UCSD-AML1 (cell line): ENCODE results near the gene ANKAR.
"Not testable (repeated sequence)": the region's sequence is repeated elsewhere in the genome, so short reads cannot be mapped to it uniquely, and the experiment has no call there.

Experiments
- DNase-seq: peaks from one replicate; lab custom pipeline; 2025; ENCODE audit not compliant: unreplicated experiment; lab: John Stamatoyannopoulos, UW

ANKAR gene, protein sequence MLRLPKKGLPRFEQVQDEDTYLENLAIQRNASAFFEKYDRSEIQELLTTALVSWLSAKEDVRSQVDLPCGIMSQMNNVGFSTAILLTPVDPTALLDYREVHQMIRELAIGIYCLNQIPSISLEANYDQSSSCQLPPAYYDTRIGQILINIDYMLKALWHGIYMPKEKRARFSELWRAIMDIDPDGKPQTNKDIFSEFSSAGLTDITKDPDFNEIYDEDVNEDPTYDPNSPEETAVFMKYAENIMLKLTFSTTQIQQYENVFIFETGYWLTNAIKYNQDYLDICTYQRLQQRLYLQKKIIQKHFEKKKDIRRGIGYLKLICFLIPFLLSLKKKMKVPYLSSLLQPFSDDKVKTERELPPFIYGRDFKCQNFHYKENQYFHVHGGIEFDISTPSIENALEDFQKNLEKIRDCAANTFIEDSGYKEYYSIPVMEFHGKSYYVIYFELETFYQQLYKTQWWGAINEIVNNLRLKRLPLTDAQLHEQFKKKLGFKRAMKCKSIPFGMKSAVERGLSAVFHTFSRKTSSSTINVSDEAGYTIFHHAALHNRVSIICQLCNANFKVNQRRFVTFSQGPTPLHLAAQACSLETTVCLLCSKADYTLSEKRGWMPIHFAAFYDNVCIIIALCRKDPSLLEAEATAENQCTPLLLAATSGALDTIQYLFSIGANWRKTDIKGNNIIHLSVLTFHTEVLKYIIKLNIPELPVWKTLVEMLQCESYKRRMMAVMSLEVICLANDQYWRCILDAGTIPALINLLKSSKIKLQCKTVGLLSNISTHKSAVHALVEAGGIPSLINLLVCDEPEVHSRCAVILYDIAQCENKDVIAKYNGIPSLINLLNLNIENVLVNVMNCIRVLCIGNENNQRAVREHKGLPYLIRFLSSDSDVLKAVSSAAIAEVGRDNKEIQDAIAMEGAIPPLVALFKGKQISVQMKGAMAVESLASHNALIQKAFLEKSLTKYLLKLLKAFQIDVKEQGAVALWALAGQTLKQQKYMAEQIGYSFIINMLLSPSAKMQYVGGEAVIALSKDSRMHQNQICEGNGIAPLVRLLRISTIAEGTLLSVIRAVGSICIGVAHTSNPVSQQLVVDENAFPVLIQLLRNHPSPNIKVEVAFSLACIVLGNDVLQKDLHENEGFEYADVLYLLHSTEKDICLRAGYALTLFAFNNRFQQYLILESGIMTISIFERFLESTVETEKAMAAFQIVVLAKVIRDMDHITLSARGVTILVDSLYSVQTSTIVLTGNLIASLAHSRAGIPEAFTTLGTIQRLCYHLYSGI (N-terminal part only)

DNA sequence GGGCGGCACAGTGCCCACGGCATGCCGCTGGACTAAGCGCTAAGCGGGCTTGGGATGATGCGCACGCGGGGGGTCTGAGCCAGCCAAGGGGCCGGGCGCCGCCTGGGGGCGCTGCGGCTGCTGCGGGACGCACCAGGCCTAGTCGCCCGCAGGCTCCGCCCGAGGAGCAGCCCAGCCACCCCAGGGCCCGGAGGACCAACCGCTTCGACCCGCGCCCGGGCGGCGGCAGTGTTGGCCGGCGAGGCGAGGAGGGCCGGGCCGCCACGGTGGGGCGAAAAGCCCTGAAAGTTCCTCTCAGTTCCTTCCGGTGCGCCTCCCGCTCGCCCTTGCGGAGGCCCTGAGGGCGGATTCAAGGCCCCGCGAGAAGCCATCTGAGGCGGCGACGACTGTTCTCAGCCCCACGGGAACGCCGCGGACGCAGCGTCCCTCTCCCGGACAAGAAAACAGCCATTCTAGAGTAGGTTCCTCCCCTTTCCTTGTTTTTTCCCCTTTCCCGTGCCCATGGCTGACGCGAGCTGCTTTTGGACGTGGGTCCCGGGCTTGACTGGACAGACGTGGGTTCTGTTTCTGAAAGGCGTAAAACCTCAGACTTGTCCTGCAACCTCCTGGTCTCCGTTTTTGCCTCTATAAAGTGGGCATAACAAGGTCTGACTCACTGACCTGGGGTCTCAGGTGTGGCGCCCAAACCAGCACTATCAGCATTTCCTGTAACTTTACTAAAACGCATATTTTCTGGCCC, at the start of gene ANKAR:
Gene ANKAR (plus strand): TSS at position 297 of the 739 bp plus-strand sequence. CDS start 1,821 bp downstream, outside the sequence.
- peak; percentile 95 for DNase-seq

DNA sequence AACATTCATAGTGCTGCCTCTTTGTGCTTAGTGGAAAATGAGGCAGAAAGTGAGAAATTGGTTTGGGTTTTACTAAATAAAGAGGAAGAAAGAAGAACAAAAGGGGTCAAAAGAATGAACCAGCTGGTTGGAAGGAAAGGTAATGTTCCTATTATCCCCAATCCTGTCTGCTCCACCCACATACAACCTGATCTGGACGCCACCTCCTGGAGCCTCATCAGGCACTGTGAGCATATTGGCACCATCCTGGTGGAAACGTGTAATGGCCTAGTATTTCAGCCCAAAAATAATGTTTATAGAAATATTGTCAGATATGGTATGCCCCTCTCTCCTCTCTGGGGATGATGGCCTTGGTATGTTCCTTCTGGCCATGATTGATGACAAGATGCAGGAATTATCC, 48.8 kb upstream of the ANKAR start:
- no peak for DNase-seq

DNA sequence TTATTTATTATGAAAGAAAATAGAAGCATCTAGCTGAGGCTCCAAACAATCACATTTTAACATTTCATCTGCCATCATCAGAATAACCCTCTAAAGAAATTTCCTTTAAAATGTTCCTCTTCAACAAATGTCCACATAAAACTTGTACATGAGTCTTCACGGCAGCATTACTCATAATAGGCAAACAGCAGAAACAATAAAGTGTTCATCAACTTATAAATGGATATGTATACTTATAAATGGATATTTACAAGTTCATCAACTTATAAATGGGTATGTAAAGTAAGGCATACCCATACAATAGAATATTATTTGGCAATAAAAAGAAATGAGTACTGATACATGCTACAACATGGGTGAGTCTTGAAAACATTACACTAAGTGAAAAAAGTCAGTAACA, 46.7 kb upstream of the ANKAR start:
- no peak for DNase-seq

GRCh38 chr2:189628817-189629530, 45.5 kb upstream of the ANKAR start:
- DNase-seq, result no peak

GRCh38 chr2:189629531-189630453, 44.7 kb upstream of the ANKAR start:
- DNase-seq, result no peak

DNA sequence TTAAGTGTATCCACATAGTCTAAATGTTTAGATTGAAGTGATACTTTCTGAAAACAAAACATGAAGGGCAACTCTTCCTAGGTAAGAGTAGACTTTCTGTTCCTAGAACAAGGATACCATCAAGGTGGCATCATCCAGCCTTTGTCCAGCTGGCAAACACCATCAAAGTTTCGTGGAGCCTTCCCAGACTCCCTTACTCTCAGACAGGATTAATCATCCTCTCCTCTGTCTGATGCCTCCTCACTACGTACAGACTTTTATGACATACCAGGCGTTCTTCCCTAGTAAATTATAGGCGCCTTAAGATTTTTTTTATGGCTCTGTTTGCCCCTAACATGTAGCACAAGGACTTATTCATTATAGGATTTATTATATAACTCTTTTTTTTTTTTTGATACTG, 42.6 kb upstream of the ANKAR start:
- DNase-seq, result no peak

GRCh38 chr2:189633392-189633811, 41.1 kb upstream of the ANKAR start:
- DNase-seq, result no peak

DNA sequence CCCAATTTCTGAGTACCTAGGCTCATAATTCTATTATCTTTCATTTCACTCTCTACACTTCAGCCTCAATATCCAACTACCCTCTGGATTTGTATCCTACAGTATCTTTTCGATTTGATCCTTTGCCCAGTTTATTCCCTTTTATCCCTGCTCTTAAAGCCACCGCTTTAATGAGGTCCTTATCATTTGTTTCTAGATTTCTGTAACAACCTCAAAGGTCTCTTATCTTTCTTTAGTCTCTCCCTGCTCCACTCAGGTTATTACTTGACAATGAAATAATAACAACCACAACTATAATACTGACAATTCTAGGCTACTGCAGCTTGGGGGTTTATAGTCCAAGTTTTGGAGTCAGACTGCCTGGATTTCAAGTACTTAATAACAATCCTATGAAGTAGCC, 39.1 kb upstream of the ANKAR start:
- no peak for DNase-seq

GRCh38 chr2:189638301-189639006, 36.0 kb upstream of the ANKAR start:
- DNase-seq, result no peak

DNA sequence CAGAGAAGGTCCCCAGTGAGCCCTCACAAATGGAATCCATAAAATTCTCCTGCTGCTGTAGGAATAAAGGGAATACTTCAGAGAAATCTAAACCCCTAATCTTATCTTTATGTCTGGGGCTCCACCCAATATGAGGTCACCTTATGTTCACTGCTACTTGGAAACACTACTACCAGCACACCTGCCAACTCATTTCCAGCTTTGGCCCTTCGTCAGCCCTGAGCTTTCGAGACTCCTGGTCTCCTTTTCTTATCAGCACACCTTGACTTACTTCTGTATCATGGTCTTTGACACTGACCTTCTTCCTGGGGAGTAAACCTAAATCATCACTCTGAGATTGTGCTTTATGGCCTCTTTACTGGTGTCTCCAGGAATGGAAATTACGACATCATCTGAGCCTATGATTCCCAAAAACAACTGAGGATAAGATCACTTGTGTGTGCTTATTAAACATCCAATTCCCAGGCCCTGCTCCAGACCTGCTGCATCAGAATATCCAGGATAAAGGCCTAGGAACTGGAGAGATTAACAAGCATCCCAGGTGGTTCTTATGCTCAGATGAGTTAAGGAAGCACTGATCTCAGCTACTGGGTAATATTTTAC, 35.4 kb upstream of the ANKAR start:
- DNase-seq, result no peak

DNA sequence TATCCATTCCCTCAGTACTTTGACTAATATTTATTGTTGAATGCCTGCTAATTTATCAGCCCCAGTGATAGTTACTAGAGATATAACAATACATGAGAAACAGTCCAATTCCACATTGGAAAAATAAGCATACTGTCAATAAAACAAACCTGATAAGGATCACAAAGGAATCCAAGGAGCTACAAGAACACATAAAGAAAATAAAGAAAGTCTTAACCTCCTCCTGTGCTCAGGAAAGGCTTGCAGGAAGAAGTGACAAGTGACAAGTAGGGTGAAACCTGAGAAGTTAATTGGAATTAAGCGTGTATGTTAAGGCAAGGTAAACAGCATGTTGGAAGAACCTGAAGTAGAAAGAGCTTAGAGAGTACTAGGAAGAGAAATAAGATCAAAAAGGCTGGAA, 33.5 kb upstream of the ANKAR start:
- DNase-seq, result no peak

DNA sequence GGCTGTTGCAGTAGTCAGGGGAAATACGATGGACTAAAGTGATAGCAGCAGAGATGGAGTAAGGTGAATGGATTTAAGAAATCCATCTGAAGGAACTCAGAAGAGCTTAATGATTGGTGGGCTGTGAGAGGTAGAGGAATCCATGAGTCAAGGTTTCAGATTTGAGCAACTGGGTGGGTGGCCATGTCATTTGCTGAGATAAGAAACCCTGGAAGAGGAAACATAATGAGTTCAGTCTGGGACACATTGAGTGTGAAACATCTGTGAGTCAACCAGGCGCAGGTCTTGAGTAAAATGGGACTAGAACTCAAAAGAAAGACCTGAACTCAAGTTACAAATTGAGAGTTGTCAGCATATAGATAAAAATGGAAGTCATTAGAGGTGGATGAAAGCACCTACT, 32.9 kb upstream of the ANKAR start:
- no peak for DNase-seq

- no peak for DNase-seq
Measured at GRCh38 chr2:189646521-189646920, 27.9 kb upstream of the ANKAR start.

DNA sequence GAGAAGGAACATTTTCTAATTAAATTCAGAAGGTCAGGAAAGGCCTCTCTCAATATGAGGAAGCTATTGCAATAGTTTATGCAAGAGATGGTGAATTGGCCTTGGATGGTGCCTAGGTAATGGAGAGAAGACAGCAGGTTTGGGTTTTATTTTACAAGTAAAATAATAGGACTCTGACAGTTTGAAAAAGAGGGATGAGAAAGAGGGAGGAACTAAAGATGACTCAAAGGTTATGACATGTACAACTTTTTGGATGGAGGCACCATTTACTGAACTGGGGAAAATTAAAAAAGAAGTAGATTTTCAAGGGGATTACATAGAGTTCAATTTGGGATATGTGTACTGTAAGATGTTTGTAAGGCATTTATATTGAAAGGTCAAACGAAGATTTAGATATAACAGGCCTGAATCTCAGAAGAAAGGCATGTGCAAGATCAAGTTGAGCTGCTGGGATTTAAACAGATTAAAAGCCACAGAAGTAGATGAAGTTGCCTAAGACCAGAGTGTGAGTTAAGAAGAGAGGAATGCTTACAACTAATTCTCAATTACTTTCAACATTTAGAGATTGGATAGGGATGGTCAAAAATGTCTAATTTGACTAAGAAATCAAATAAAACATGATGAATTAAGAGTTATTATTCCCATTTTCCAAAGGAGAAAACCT, 25.5 kb upstream of the ANKAR start:
- DNase-seq, result no peak

- DNase-seq, result no peak
Measured at GRCh38 chr2:189651284-189651683, 23.2 kb upstream of the ANKAR start.

- DNase-seq, result not testable (repeated sequence)
Measured at GRCh38 chr2:189653464-189653863, 21.0 kb upstream of the ANKAR start.

DNA sequence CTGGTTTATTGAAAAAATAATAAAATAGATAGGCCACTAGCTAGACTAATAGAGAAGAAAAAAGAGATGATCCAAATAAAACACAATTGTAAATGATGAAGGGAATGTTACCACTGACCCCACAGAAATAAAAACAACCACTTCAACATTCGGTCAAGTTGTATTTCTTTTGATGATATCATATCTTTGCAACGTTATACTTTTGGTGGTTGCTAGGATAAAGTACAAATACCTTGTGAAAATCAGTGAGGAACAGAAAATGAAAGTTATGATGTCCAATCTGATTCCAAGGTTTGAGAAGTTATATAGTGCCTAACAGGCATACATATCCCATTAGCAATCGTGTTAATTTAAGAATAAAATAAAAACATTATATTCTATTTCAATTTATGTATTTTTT, 19.8 kb upstream of the ANKAR start:
- no peak for DNase-seq
